HG03442 (cell line): ENCODE data around the gene SLA2.
"Not testable (repeated sequence)": the region's sequence is repeated elsewhere in the genome, so short reads cannot be mapped to it uniquely, and the experiment has no call there.

ENCODE experiments used
- ATAC-seq: cut with Tn5 transposase; IDR thresholded peaks from one replicate; pipeline ENCODE4 v1.9.1; 2021; ENCODE audit warnings: mild to moderate bottlenecking, moderate library complexity; ENCODE audit not compliant: unreplicated experiment

The SLA2 gene

DNA sequence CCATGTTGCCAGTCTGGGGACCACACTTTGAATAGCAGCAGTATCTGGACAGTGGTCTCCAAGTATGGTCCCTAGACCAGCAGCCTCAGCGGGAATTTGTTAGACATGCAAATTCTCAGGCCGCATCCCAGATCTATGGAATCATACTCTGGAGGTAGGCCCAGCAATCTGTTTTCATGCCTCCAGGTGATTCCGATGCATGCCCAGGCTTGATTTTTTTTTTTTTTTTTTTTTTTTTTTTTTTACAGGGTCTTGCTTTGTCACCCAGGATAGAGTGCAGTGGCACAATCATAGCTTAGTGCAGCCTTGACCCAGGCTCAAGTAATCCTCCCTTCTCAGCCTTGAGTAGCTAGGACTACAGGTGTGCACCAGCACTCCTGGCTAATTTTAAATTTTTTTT is 682 bp upstream of the SLA2 start:
- no peak for ATAC-seq

- no peak for ATAC-seq
These were observed 643 bp downstream of the SLA2 start for GRCh38 chr20:36645353-36645752.

DNA sequence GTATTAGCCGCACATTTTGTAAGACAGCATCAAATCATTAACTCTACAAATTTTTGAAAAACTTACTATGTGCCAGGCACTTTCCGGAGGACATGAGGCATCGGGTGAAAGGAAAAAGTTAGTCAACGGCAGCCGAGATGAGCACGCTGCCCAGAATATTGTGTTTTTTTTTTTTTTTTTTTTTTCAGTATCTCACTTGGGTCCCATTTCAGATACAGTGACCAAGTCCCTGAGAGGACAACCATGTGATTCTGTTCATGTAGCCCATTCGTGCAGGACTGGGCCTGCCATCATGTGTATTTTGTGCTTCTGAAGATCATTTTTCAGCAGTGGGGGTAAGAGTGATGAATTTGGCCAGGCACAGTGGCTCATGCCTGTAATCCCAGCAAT is 1.3 kb downstream of the SLA2 start:
- no peak for ATAC-seq

DNA sequence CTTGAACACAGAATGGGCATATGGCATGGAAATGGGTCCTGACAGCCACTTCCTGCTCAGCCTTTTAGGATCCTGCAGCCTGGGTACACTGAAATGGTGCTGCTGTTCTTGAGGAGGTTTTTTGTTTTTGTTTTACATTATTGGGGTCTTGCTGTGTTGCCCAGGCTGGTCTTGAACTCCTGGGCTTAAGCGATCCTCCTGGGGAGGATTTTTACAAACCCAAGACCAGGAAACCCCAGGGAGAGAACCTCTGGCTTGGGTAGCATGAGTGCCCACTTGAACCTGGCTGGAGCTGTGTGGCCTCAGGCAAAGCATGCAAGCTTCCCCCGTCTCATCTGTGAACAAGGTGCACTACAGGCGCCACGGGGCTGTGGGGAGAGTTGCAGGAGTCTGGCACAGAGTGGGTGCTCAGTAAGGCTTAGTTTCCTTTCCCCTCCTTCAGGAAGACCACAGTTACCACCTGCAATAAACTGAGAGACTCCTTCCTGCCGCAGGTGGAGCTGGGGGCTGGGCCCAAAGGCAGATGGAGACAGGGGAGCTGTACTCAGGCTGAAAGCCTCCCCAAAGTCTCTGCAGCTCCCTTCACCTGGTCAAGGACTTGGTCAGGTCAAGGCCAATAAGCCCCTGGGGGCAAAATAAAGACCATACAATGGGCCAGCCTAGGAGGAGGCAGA is 1.8 kb downstream of the SLA2 start:
- ATAC-seq: no peak

GRCh38 chr20:36642136-36642535 is 3.9 kb downstream of the SLA2 start:
- ATAC-seq: no peak

DNA sequence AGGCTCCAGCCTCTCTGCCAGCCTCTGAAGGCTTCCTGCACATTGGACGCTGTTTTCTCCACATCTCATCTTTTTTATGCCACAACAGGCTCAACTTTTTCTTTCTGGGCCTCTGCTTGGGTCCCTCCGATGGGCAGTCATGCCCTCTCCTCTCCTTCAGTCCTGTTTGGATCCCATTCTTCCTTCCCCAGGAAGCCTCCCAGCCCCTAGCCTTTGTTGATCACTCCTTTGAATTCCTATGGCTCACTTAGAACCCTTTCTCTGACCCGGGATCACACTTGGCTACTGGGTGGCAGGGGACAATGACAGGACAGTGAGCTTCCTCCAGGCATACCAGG is 4.5 kb downstream of the SLA2 start:
- ATAC-seq: no peak

DNA sequence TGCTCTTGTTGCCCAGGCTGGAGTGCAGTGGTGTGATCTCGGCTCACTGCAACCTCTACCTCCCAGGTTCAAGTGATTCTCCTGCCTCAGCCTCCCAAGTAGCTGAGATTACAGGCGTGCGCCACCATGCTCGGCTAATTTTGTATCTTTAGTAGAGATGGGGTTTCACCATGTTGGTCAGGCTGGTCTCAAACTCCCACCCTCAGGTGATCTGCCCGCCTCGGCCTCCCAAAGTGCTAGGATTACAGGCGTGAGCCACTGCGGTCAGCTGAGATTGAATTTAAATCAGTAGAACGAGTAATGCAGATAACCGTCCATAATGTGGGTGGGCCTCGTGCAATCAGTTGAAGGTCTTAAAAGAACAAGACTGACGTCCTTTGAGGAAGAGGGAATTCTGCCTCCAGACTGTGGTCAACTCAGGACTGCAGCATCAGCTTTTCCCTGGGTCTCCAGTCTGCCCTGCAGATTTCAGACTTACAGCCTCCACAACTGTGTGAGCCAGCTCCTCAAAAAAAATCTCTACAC is 7.1 kb downstream of the SLA2 start:
- ATAC-seq: not testable (repeated sequence)

DNA sequence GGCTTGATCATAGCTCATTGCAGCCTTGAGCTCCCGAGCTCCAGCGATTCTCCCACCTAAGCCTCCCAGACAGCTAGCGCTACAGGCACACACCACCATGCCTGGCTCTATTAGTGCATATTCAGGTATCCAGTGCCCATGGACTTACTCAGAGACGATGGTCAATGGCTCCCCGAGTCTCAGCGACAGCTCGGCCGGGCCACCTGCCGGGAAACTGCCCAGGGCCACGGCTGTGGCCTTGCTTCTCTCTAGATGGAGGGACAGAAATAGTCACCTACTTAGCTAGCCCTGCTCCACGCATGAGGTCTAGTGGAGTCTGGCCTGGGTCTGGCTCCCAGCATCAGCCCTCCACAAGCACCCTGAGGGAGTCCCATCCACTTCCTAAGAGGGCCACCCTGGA is 11.7 kb downstream of the SLA2 start:
- no peak for ATAC-seq

GRCh38 chr20:36633285-36633772 is 12.7 kb downstream of the SLA2 start:
- no peak for ATAC-seq

- no peak for ATAC-seq
These were observed 13.3 kb downstream of the SLA2 start for GRCh38 chr20:36632487-36633284.

DNA sequence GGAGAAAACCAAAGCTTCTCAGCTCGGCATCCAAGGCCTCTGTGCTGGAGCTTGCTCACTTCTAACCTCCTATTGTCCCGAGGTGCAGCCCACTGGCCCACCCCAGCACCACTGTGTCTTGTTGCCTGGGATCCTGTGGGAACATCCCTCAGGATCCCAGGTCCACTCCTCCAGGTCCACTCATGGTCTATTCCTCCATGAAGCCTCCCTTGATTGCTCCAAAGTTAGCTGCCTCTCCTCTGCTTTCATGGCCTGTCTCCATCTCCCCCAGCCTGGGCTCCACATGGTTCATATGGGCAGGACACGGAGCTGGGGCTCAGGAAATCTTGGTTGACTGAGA is 13.9 kb downstream of the SLA2 start:
- ATAC-seq: no peak

DNA sequence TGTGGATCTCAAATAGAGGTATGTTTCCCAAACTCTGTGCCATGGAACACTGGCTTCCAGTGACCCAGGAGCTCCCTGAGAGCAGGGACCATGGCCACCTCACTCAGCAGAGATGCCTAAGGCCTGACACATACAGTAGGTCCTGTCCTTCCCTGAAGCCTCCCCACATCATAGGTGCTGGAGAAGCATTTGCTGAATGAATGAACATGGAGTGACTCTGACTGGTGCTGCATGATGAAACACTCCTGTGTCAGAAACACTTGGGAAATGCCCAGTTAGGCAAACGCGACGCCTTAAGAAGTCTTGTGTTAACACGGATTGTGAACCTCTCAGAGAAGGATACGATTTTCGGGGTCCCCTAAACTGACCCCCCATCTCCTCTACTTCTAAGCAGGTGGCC is 14.3 kb downstream of the SLA2 start:
- no peak for ATAC-seq

- no peak for ATAC-seq
These were observed 16.0 kb downstream of the SLA2 start for GRCh38 chr20:36629719-36630681.

DNA sequence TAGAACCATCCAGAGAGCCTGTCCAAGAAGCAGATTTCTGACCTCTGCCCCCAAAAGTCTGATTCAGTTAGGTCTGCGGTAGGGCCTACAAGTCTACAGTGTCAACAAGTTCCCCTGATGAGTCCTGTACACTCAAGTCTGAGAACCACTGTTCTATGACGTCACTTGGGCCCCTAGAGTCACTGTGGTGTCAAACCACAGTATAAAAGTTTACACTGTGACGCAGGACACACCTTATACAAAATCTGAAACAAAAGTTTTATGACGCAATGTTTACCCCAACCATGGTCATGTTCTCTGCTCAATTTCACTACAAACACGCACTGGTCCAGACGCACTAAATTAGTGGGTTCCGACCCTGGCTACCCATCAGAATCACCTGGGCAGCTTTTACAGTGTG is 17.9 kb downstream of the SLA2 start:
- ATAC-seq: no peak

DNA sequence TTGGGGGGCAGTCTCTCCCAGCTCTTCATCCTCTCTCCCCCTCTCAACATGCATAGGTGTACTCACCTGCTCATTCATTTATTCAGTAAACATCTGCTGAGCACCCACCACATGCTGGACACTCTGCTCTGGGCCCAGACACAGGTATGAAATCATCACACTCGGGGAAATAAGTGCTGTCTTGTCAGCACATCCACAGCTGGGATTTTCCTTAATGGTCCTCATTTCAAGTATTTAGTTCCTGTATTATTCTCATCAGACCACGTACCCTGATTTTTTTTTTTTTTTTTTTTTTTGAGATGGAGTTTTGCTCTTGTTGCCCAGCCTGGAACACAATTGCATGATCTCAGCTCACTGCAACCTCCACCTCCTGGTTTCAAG is 21.1 kb downstream of the SLA2 start:
- ATAC-seq: no peak

GRCh38 chr20:36624068-36624943 is 21.7 kb downstream of the SLA2 start:
- no peak for ATAC-seq

GRCh38 chr20:36623444-36623843 is 22.6 kb downstream of the SLA2 start:
- no peak for ATAC-seq

GRCh38 chr20:36620917-36621316 is 25.1 kb downstream of the SLA2 start:
- ATAC-seq: no peak

DNA sequence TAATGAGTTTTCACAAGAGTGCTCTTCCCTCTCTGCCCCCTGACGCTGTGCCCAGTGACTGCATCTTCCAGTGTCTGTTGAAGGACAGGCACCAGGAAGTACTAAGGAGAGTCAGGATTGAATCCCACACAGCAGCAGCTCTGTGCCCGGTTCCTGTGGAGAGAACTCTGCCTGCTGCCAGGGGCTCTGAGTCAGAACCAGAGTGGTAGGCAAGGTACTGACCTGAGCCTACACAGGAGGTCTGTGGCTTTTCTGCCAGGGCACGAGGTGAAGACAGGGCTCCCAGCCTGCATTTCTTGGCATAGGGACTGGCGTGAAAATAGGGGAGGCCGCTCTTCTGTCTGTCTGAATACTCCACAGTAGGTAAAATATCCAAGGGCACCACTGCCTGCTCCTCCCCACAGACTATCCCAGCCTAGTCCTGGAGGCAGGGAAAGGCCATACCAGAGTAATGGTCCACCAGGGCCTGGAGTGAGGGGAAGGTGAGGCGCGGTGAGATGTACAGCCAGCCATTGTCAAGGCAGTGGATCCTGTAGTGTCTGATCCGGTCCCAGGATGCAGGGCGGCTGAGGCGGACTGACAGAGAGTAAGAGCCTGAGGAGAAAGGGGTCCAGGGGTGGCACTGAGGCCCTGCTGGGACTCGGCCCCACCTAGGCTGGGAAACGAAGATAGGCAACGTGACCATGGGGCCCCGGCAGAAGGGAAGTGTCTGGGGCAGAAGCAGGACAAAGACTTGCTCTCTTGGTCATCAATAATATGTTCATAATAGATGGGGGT is 31.0 kb downstream of the SLA2 start:
- ATAC-seq: no peak

- ATAC-seq: no peak
These were observed 32.0 kb downstream of the SLA2 start for GRCh38 chr20:36613974-36614373.
